Stimulated activated CD8-positive, alpha-beta memory T cell treated with anti-CD3 and anti-CD28 coated beads, Interleukin-7, amount 100 ng/mL, for 48 hours (primary cell): Measurements from ENCODE around the gene ATN1.

ENCODE experiments used
- DNase-seq, 2 donors: peaks; one replicate each; pipeline ENCODE4 v3.0.0-alpha.2; 2020; ENCODE audit warnings: low read depth in 1 of 2; ENCODE audit errors: extremely low read depth in 1 of 2

ATN1 gene

DNA sequence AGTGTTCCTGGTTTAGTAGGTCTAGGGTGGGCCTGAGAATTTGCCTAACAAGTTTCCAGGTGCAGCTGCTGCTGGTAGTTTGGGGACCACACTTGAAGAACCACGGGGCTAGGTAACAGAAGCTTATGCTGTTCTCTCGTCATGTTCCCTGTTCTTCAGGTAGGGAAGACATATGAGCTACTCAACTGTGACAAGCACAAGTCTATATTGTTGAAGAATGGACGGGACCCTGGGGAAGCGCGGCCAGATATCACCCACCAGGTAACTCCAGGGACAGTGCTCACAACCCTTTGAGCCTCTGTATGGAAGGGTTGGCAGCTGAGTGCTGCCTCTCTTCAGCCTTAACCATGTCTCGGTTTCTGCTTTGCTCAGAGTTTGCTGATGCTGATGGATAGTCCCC is 46.4 kb downstream of the ATN1 start:
- no peak for DNase-seq

- no peak for DNase-seq
Measured at GRCh38 chr12:6975297-6976032, 47.7 kb downstream of the ATN1 start.

- DNase-seq: no peak
Measured at GRCh38 chr12:6977653-6978052, 49.9 kb downstream of the ATN1 start.

- DNase-seq: no peak
Measured at GRCh38 chr12:6978188-6978587, 50.4 kb downstream of the ATN1 start.

DNA sequence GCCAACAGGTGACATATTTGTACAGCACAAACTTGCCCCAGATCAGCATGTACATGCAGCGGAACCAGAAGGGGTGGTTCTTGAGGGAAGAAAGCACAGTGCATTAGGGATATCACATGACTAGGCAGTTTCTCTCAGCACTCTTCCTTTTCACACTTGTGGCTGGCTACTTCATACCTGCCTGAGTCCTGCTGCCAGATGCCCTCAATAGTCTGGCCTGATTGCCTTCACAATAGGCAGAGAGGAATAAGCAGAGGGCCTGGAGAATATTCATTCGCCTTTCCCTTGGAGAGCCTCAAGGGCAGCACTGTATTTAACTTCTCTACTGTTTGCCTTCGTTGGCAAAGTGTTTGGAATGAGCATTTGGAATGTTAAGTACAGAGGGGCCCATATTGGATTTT is 50.9 kb downstream of the ATN1 start:
- DNase-seq: no peak

DNA sequence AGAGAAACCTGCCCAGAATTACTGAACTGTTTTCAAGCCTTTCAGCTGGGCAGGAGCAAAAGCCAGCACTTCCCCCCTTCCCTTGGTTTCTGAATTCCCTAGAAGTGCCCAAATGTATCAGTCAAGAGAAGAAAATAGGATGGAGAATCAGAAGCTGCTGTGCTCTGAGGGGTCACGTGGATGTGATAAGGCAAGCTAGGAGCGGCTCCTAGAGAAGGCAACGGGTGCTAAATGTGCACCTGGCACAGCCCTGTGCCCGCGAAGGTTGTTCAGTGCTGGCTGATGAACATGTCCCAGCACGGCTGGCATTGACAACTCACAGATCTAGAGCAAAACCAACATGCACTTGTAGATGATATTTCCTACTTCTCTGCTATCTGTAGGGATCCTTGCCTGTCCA is 51.3 kb downstream of the ATN1 start:
- DNase-seq: no peak

- no peak for DNase-seq
Measured at GRCh38 chr12:6979453-6979852, 51.7 kb downstream of the ATN1 start.

DNA sequence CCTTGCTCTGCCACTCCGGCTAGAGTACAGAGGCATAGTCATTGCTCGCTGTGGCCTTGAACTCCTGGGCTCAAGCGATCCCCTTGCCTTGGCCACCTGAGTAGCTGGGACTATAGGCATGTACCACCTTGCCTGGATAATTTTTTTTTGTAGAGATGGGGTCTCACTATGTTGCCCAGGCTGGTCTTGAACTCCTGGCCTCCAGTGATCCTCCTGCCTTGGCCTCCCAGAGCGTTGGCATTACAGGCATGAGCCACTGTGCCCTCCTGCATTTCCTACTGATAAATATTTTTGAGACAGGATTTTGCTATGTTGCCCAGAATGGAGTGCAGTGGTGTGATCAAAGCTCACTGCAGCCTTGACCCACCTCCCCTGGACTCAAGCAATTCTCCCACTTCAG is 52.3 kb downstream of the ATN1 start:
- DNase-seq: no peak

DNA sequence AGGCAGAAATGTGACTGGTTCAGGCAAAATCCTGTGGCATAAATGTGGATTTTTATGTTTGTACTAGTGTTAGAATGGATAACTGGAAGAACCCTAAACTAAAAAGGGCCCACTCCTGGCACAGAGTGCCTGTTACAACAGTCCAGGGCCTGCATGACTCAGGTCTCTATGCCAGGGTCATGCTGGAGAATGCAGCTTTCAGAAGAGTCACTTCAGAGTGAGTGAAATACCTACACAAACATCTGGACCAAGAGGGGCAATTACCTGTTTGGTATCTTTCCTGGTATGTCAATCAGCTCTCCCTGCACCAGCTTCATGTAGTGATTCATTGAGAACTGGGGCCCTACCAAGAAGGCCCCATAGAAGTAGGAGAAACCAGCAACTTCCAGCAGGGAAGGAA is 53.0 kb downstream of the ATN1 start:
- DNase-seq: no peak

DNA sequence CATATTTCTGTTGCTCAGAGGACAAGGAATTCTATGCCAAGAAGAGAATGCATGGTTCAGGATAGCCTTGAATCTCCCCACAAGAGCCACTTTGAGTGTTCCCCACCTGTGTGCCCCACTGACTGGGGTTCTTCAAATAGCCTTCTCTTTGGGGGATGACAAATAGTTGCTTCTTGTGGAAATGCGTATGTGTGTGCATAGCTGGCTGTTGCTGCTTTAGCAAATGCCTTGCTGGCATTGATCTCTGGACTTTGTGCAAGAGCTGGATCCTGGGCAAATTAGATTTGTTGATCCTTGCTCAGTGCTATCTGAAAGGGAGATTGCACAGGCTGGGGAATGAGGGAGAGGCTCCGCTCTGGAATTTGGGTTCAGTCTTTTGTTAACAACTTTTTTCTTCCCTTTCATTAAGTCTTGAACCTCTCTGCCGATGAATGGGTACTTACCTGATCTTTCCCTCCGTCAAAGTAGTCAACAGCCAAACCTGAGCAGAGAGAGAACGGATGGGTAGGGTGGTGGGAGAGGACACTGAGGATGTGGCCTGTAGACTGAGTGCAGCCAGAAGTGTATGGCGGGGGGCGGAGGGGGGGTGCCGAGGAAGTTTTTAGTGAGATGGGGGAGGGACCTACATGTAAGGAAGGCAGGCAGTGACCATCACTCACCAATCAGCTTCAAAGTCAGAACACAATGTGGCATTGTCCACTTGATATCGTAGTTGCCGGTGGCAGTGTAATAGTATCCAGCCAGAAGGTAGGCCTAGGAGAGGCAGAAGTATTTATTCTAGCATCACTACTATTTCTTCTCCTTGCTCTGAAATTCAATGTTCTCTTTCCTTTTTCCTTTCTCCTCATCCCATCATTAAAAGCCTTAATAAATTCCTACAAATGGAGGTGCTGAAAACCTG is 53.6 kb downstream of the ATN1 start:
- DNase-seq: no peak

DNA sequence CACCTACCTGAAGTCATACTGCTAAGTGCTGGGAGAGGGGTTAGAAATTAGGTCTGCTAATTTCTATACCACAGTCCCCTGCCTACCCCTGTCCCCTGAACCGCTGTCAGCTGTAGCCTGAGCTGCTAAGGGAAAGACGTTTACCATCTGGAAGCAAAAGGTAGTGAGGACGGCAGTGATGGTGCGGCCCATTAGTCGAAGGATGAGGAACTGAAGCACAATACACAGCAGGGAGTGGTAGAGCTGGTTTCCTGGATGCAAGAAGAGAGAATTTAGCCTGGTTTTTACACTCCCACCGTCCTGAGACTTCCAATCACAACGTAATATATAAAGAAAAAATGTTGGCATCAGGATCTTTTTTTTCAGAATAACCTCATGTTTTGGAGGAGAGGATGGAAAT is 54.8 kb downstream of the ATN1 start:
- DNase-seq: no peak

DNA sequence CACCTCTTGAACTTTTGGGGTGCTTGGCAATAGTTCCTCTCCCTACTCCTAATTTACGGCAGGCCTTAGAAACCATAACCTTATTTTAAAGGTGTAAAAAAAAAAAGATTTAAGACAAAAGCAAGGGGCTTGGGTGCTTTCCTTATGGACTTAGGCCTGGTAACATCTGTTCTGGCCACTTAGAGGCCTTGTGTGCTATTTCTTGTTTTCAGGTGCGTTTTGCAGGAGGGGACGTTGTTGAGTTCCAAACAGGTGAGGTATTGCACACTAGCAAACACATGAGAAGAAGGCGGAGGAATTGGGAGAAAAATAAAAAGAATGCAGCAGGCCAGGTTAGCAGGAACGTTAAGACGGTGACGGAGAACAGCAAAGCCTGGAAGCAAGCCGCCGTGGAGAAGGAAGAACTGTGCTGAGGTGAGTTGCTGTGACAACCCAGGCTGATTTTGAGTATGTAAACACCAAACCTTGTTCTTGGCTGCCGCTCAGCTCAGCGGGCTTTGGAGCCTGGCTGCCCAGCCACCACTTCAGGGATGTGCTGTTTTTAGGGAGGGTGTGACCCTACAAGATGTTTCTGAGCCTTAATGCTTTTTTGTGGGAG is 60.3 kb downstream of the ATN1 start:
- no peak for DNase-seq
